ENCODE results near the gene NRARP.

NRARP gene

DNA sequence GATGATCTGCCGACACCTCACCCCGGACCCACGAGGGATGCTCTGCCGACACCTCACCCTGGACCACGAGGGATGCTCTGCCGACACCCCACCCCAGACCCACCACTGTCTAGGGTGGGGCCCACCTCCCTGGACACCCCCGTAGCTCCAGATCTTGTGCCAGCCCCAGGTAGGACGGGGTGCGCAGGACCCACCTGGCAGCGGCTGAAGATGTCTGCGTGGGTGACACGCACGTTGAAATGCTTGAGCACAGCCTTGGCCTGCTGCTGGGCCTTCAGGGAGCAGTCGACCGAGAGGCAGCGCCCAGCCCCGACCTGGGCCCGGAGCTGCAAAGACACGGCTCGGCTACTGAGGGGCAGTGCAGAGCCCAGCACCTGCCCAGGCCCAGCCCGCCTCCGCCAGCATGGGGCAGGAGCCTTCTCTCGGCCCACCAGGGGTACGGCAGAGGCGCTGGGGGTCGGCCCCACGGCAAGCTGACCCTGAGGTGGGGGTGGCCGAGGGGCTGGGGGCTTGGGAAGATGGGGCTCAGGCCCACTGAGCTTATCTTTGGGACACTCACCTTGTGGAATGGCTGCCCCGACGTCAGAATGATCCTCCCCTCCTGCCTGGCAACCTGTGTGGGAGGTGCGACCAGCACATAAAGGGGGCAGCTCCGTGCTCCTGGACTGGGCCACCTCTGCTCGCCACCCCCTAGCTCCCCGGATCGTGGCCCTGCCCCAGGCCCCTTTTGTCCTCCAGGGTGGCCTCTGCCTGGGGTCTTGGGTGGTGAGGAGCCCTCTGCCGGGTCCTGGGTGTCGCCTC lies 21.7 kb upstream of the NRARP start:
- Histone ChIP-seq H3K4me2 (ENCODE audit: low read length) (no peak overlapping the region), H3F3A (ENCODE audit: control insufficient read depth, insufficient read depth) (peaks cover 9% of the 10 kb centered on the region), H3K4me3 (ENCODE audit: low read length) (no peak overlapping the region), H3K9me2 (replicated peaks; ENCODE audit: control insufficient read depth, low read length) (no peaks in the 10 kb centered on the region), H3K4me1 (ENCODE audit: control insufficient read depth, low read length) (peaks cover 40% of the 10 kb centered on the region), H3K9me3 (ENCODE audit: control insufficient read depth, insufficient read depth, low read length) (no peaks in the 10 kb centered on the region), H3K36me3 (ENCODE audit: control insufficient read depth, low read length) (no peaks in the 10 kb centered on the region), H4K20me1 (ENCODE audit: control insufficient read depth, insufficient read depth, low read depth, low read length) (no peaks in the 10 kb centered on the region), H3K27me3 (ENCODE audit: control insufficient read depth, low read length) (peaks cover 5% of the 10 kb centered on the region), H3K79me2 (ENCODE audit: control insufficient read depth, low read length) (no peaks in the 10 kb centered on the region), H3K27ac (ENCODE audit: low read depth, low read length) (no peak overlapping the region)
- TF ChIP-seq EZH2phosphoT487 (IDR thresholded peaks at IDR 0.05; ENCODE audit: borderline replicate concordance, low read length): no peak
- TF ChIP-seq, protein P1, sequence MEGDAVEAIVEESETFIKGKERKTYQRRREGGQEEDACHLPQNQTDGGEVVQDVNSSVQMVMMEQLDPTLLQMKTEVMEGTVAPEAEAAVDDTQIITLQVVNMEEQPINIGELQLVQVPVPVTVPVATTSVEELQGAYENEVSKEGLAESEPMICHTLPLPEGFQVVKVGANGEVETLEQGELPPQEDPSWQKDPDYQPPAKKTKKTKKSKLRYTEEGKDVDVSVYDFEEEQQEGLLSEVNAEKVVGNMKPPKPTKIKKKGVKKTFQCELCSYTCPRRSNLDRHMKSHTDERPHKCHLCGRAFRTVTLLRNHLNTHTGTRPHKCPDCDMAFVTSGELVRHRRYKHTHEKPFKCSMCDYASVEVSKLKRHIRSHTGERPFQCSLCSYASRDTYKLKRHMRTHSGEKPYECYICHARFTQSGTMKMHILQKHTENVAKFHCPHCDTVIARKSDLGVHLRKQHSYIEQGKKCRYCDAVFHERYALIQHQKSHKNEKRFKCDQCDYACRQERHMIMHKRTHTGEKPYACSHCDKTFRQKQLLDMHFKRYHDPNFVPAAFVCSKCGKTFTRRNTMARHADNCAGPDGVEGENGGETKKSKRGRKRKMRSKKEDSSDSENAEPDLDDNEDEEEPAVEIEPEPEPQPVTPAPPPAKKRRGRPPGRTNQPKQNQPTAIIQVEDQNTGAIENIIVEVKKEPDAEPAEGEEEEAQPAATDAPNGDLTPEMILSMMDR (IDR thresholded peaks at IDR 0.05; ENCODE audit: low read depth, low read length, poor library complexity, severe bottlenecking): no peak

DNA sequence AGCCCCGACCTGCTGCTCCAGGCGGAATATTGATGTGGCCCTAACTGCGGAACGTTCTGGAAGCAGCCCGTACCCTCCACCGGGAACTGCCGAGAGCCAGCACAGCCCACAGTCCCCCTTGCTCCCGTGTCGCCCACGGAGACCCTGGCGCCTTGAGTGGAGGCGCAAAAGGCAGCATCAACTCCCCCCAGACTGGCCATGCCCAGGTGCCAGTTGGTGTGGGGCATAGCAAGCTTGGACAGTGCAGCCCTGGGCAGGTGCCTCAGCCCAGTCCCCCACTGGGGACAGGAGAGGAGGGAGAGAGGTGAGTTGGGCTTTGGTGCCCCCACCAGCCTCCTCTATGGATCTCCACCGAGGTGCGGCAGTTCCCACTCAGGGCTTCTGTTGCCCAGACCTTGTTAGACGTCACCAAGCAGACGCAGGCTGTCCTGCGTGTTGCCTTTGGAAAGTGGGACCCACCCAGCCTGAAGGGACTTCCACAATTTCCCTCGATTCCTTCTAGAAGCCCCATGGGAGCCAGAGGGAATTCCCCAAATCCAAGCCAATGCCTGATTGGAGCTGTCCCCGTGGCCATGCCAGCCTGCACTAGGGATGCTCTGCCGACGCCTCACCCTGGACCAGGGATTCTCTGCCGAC lies 19.8 kb upstream of the NRARP start:
- peaks cover 38% of the 10 kb centered on the region for H3K4me1 ChIP-seq (ENCODE audit: control insufficient read depth, low read length)
- H3K4me3 ChIP-seq (ENCODE audit: low read length): no peak overlapping the region
- no peaks in the 10 kb centered on the region for H3K9me3 ChIP-seq (ENCODE audit: control insufficient read depth, insufficient read depth, low read length)
- H3K27ac ChIP-seq (ENCODE audit: low read depth, low read length): no peak overlapping the region
- TF ChIP-seq EZH2phosphoT487 (IDR thresholded peaks at IDR 0.05; ENCODE audit: borderline replicate concordance, low read length): no peak
- TF ChIP-seq, protein P1 (IDR thresholded peaks at IDR 0.05; ENCODE audit: low read depth, low read length, poor library complexity, severe bottlenecking): no peak
- H3K36me3 ChIP-seq (ENCODE audit: control insufficient read depth, low read length): no peaks in the 10 kb centered on the region
- H3F3A ChIP-seq (ENCODE audit: control insufficient read depth, insufficient read depth): peaks cover 6% of the 10 kb centered on the region
- H3K27me3 ChIP-seq (ENCODE audit: control insufficient read depth, low read length): no peaks in the 10 kb centered on the region
- no peaks in the 10 kb centered on the region for H4K20me1 ChIP-seq (ENCODE audit: control insufficient read depth, insufficient read depth, low read depth, low read length)
- H3K4me2 ChIP-seq (ENCODE audit: low read length): no peak overlapping the region
- no peaks in the 10 kb centered on the region for H3K79me2 ChIP-seq (ENCODE audit: control insufficient read depth, low read length)
- no peaks in the 10 kb centered on the region for H3K9me2 ChIP-seq (replicated peaks; ENCODE audit: control insufficient read depth, low read length)

DNA sequence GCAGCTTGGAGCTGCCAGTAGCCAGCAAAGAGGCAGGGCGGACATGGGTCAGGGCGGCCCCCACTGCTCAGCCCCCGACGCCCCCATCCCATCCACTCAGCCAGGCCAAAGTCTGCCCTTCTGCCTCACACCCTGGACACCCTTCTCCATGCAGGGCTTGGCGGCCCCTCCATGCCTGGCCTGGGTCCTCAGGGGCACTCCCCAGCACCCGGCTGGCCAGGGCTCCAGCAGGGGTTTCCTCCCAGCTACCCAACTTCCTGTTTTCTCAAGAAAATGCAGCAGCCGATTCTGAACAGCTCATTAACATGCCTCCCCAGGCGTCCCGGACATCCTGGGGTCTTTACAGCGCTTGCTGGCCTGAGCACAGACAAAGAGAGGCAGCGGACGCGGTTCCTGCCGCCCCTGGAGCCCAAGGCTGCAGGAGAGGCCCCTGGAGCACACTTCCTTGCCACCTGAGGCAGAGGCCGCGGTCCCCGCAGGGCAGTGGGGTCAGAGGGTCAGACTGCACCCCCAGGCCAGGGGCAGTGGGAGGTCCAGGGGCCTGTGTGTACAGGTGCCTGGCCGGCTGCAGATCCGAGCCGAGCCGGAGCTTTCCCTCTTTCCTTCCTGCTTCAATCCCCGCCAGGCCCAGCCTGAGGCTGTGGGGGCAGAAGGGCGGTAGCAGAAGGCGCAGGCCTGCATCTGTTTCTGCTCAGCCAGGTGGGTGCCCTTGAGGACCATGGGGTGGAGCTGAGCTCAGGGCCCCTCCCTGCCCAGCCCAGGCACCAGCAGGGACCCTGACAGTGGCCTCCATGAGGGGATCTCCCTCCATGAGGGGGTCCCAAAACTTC lies 18.7 kb upstream of the NRARP start:
- Histone ChIP-seq H3K4me2 (ENCODE audit: low read length) (peak overlapping the region; percentile 86), H3K9me3 (ENCODE audit: control insufficient read depth, insufficient read depth, low read length) (no peaks in the 10 kb centered on the region), H3K4me1 (ENCODE audit: control insufficient read depth, low read length) (peaks cover 38% of the 10 kb centered on the region), H3K36me3 (ENCODE audit: control insufficient read depth, low read length) (no peaks in the 10 kb centered on the region), H3K79me2 (ENCODE audit: control insufficient read depth, low read length) (no peaks in the 10 kb centered on the region), H3F3A (ENCODE audit: control insufficient read depth, insufficient read depth) (peaks cover 2% of the 10 kb centered on the region; the same call in 1 of the 2 replicates), H4K20me1 (ENCODE audit: control insufficient read depth, insufficient read depth, low read depth, low read length) (no peaks in the 10 kb centered on the region), H3K27me3 (ENCODE audit: control insufficient read depth, low read length) (no peaks in the 10 kb centered on the region), H3K9me2 (replicated peaks; ENCODE audit: control insufficient read depth, low read length) (no peaks in the 10 kb centered on the region), H3K4me3 (ENCODE audit: low read length) (peak overlapping the region; percentile 63), H3K27ac (ENCODE audit: low read depth, low read length) (peak overlapping the region; percentile 81)
- TF ChIP-seq EZH2phosphoT487 (IDR thresholded peaks at IDR 0.05; ENCODE audit: borderline replicate concordance, low read length): no peak
- TF ChIP-seq, protein P1 (IDR thresholded peaks at IDR 0.05; ENCODE audit: low read depth, low read length, poor library complexity, severe bottlenecking): no peak
